Measurements from ENCODE around the gene NXPE4.
"Not testable (repeated sequence)": the region's sequence is repeated elsewhere in the genome, so short reads cannot be mapped to it uniquely, and the experiment has no call there.

NXPE4 gene

GRCh38 chr11:114595571-114595970, at the start of gene NXPE4:
Gene NXPE4, minus strand, starts transcription at chr11:114595786. Its CDS starts 1,027 bp downstream, at chr11:114594759.
- DNase-seq (ENCODE audit: low spot score) = no peak

GRCh38 chr11:114639440-114639839, 43.9 kb upstream of the NXPE4 start:
- not testable (repeated sequence) for DNase-seq (ENCODE audit: low spot score)

- DNase-seq (ENCODE audit: low spot score) = not testable (repeated sequence)
Observed at GRCh38 chr11:114631445-114631965, 35.9 kb upstream of the NXPE4 start.

GRCh38 chr11:114625294-114625693, 29.7 kb upstream of the NXPE4 start:
- no peak for DNase-seq (ENCODE audit: low spot score)

- DNase-seq (ENCODE audit: low spot score) = no peak
Observed at GRCh38 chr11:114624455-114625207, 29.0 kb upstream of the NXPE4 start.

GRCh38 chr11:114623720-114624119, 28.1 kb upstream of the NXPE4 start:
- DNase-seq (ENCODE audit: low spot score) = no peak

GRCh38 chr11:114622858-114623257, 27.3 kb upstream of the NXPE4 start:
- DNase-seq (ENCODE audit: low spot score) = no peak

- no peak for DNase-seq (ENCODE audit: low spot score)
Observed at GRCh38 chr11:114621950-114622809, 26.6 kb upstream of the NXPE4 start.

- DNase-seq (ENCODE audit: low spot score) = no peak
Observed at GRCh38 chr11:114621072-114621471, 25.5 kb upstream of the NXPE4 start.

GRCh38 chr11:114619659-114620173, 24.1 kb upstream of the NXPE4 start:
- no peak for DNase-seq (ENCODE audit: low spot score)

GRCh38 chr11:114618139-114618538, 22.6 kb upstream of the NXPE4 start:
- no peak for DNase-seq (ENCODE audit: low spot score)

- DNase-seq (ENCODE audit: low spot score) = no peak
Observed at GRCh38 chr11:114617157-114618124, 21.9 kb upstream of the NXPE4 start.

- DNase-seq (ENCODE audit: low spot score) = no peak
Observed at GRCh38 chr11:114616516-114616915, 20.9 kb upstream of the NXPE4 start.

GRCh38 chr11:114615448-114616361, 20.1 kb upstream of the NXPE4 start:
- DNase-seq (ENCODE audit: low spot score) = no peak

GRCh38 chr11:114614127-114614720, 18.6 kb upstream of the NXPE4 start:
- DNase-seq (ENCODE audit: low spot score) = no peak

- not testable (repeated sequence) for DNase-seq (ENCODE audit: low spot score)
Observed at GRCh38 chr11:114613094-114613493, 17.5 kb upstream of the NXPE4 start.

- DNase-seq (ENCODE audit: low spot score) = no peak
Observed at GRCh38 chr11:114612686-114613085, 17.1 kb upstream of the NXPE4 start.

GRCh38 chr11:114612199-114612598, 16.6 kb upstream of the NXPE4 start:
- DNase-seq (ENCODE audit: low spot score) = not testable (repeated sequence)

- DNase-seq (ENCODE audit: low spot score) = no peak
Observed at GRCh38 chr11:114610984-114611944, 15.7 kb upstream of the NXPE4 start.
